GM12878 (cell line): ENCODE data around the gene RPS6KA4. TPM values are rescaled to one million over a fixed set of nuclear protein-coding genes. Genes with fewer than 3 reads are reported as not detected.
A peak's percentile ranks its signal among the peaks of the same experiment; 100 is the strongest.

ENCODE experiments used
- CTCF ChIP-seq, 3 experiments: IDR thresholded peaks in 2 of 3; conservative IDR thresholded peaks in 1 of 3; 2 replicates each; pipeline ENCODE4 v1.5.1; 2011; ENCODE audit warnings: low read depth in 3 of 3, low read length in 3 of 3, mild to moderate bottlenecking in 3 of 3, control low read depth in 2 of 3, moderate library complexity in 2 of 3, inconsistent platforms in 1 of 3, mixed read lengths in 1 of 3; ENCODE audit not compliant: control insufficient read depth in 2 of 3, insufficient read depth in 1 of 3; ENCODE audit errors: extremely low read depth in 1 of 3
- E2F4 ChIP-seq: IDR thresholded peaks from 2 replicates; pipeline ENCODE4 v1.6.1; 2012; ENCODE audit warnings: low read depth, low read length, improper control_type of control experiment
- ETV6 ChIP-seq, 2 experiments: fragments of 450-650 bp in 1 of 2; IDR thresholded peaks in 1 of 2; conservative IDR thresholded peaks in 1 of 2; 2 replicates each; pipeline ENCODE4 v1.6.1; 2014; ENCODE audit warnings: antibody characterized with exemption in 1 of 2, borderline replicate concordance in 1 of 2, low read depth in 1 of 2, mild to moderate bottlenecking in 1 of 2, moderate library complexity in 1 of 2
- HCFC1 ChIP-seq: fragments of 150-350 bp; IDR thresholded peaks from 2 replicates; pipeline ENCODE4 v1.6.1; 2014; ENCODE audit warnings: low read length
- IRF4 ChIP-seq: IDR thresholded peaks from 2 replicates; pipeline ENCODE4 v1.6.1; 2011; ENCODE audit warnings: low read depth, low read length
- MXI1 ChIP-seq: fragments of 150-350 bp; IDR thresholded peaks from 2 replicates; pipeline ENCODE4 v1.6.1; 2011; ENCODE audit warnings: low read depth, mild to moderate bottlenecking, inconsistent platforms, low read length, improper control_type of control experiment
- SMARCA5 ChIP-seq: fragments of 450-650 bp; IDR thresholded peaks from 2 replicates; pipeline ENCODE4 v1.6.1; 2017; ENCODE audit warnings: mild to moderate bottlenecking
- SUZ12 ChIP-seq: fragments of 200-600 bp; sonication (generic); IDR thresholded peaks from one replicate; pipeline ENCODE4 v1.6.1; 2018; ENCODE audit warnings: antibody characterized with exemption, mild to moderate bottlenecking; ENCODE audit not compliant: unreplicated experiment
- TCF3 ChIP-seq: IDR thresholded peaks from 2 replicates; pipeline ENCODE4 v1.6.1; 2012; ENCODE audit warnings: low read depth, mild to moderate bottlenecking, low read length, borderline replicate concordance; ENCODE audit not compliant: insufficient read depth
- polyA plus RNA-seq, 11 experiments: library from polyadenylated mRNA; depleted of rRNA in 4 of 11; unstranded in 6 of 11; stranded (reverse) in 5 of 11; fragments of >200 nt; fragmentation: Nextera tagmentation in 4 of 11; fragmentation: Illumina TruSeq in 1 of 11; extraction: Ambion mirVana in 4 of 11; extraction: Trizol in 1 of 11; gene quantifications; 1 replicate in 1 of 11; 2 replicates in 10 of 11; pipeline versions ENCODE4 v1.2.1 to v1.2.3, GENCODE V29; 2011 to 2016; ENCODE audit warnings: inconsistent platforms in 2 of 11, missing spikeins in 2 of 11, low read depth in 1 of 11
- total RNA-seq, 4 experiments: library from RNA; depleted of rRNA in 3 of 4; stranded (reverse); fragments of >200 nt in 3 of 4; fragmentation: Illumina TruSeq in 1 of 4; extraction: Trizol in 1 of 4; gene quantifications; 2 replicates each; pipeline versions ENCODE4 v1.2.1 to v1.2.3, GENCODE V29; 2013 to 2021

RPS6KA4 gene
- total and polyA plus RNA-seq, 10 of the 15 experiments (the other 5 are each of a cell fraction or from before 2014, with no cell fraction given) = 0.34 to 32.6 (median 11.3) TPM

GRCh38 chr11:64316672-64317324 is 42.2 kb upstream of the RPS6KA4 start (continued):
- TF ChIP-seq SUZ12 (no peak), IRF4 (0 out of 2 replicates have a peak, but pooled peaks have one; percentile 31), MXI1 (no peak), TCF3 (0 out of 2 replicates have a peak, but pooled peaks have one; percentile 6), HCFC1 (no peak), ETV6 (conservative IDR thresholded peaks at IDR 0.05 in 1 of 2, IDR thresholded peaks at IDR 0.05 in 1 of 2; ENCODE audit: borderline replicate concordance in 1 of 2, low read depth in 1 of 2) (no peak), SMARCA5 (0 out of 2 replicates have a peak, but pooled peaks have one; percentile 40), E2F4 (no peak), CTCF (IDR thresholded peaks at IDR 0.05 in 2 of 3, conservative IDR thresholded peaks at IDR 0.05 in 1 of 3; ENCODE audit: control insufficient read depth in 2 of 3, extremely low read depth in 1 of 3, insufficient read depth in 1 of 3, low read depth in 3 of 3, low read length in 3 of 3) (peak; percentile 25 to 32 (median 29); a peak in 3 of 6 replicates)
